HG03575 (cell line): ENCODE results near the gene TEX44.

Source experiments
- ATAC-seq: cut with Tn5 transposase; IDR thresholded peaks from one replicate; pipeline ENCODE4 v1.9.1; 2021; ENCODE audit not compliant: unreplicated experiment, insufficient number of reproducible peaks, low FRiP score; ENCODE audit errors: extremely low read depth

TEX44 gene

DNA sequence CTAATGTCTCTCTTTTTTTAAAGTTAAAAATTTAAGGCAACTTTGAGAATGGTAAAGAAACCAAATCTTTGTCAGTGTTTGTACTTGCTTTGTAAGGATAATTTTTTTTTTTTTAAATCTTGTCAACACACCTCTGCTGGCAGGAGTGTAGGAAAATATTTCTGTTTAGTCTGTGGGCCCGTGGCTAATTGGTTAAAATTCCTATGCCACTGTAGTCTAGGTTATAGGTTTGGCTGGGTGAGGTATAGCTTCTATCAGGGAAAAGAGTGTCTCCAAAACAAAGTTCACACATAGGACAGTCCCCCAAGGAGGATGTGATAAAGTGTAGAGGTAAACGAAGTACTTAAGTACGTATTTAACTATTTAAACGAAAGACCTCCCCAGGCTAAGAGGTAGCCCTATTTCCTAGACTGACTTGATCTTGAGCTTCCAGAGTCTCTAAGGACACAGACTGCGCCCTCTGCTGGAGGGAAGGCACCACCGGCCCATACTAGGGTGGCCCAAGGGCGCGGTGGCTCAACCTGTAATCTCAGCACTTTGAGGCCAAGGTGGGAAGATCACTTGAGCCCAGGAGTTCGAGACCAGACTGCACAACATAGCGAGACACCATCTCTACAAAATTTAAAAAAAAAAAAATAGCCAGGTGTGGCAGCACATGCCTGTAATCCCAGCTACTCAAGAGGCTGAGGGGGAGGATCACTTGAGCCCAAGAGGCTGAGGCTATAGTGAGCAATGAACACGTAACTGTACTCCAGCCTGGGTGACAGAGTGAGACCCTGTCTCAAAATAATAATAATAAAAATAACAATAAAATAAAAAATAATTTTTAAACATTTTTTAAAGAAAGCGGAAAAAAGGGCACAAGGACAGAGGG is 8.9 kb downstream of the TEX44 start:
- no peak for ATAC-seq

DNA sequence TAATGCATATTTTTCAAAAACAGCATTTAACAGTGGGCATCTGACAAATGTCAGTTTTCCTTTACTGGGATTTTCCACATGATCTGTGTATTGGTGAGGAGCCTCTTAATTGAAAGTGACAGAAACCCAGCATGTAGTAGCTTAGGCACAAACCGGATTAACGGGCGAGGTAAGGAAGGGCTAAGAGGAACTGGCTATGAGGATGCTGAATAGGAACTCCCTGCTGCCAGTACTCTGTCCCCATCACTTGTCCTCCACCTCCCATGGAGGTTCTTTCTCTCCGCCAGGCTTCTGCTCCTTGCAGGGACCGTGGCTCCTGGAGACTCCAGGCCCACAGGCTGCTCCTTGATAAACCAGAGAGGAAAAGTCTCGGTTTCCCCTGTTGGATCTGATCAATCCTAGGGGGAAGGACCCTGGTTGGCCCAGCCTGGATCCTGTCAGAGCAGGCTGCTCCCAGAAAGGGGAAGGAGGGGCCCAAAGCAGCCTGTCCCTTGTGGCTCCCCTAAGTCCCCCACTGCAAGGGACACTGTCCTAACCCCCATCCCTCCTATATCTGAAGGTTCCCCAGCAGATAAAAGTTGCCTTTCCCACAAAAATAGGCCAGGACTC is 10.3 kb downstream of the TEX44 start:
- no peak for ATAC-seq

DNA sequence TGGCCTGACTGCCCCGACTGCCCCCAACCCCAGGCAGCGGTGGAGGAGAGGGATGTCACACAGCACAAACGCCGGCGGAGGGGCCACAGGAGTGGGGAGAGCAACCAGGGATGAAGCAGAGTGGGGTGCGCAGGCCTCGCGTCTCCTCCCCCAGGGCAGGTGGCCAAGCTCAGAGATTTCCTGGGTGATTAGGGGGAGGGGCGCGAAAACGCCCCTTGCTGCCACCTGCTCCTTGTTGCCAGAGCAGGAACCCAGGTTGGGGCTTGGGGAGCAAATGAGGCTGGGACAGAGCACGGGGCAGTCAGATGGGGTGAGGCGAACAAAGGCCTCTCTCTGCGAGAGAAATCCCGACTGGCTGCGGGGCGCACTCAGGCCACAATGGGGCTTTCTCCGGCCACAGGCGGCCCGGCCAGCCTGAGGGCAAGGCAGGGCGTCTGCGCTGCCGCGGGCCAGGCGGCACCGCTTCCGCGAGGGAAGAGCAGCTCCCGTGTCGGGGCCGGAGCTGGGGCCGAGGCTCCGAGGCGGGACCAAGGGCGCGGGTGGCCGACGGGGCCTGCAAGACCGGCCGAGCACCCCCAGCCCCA is 11.5 kb downstream of the TEX44 start:
- ATAC-seq, result no peak

DNA sequence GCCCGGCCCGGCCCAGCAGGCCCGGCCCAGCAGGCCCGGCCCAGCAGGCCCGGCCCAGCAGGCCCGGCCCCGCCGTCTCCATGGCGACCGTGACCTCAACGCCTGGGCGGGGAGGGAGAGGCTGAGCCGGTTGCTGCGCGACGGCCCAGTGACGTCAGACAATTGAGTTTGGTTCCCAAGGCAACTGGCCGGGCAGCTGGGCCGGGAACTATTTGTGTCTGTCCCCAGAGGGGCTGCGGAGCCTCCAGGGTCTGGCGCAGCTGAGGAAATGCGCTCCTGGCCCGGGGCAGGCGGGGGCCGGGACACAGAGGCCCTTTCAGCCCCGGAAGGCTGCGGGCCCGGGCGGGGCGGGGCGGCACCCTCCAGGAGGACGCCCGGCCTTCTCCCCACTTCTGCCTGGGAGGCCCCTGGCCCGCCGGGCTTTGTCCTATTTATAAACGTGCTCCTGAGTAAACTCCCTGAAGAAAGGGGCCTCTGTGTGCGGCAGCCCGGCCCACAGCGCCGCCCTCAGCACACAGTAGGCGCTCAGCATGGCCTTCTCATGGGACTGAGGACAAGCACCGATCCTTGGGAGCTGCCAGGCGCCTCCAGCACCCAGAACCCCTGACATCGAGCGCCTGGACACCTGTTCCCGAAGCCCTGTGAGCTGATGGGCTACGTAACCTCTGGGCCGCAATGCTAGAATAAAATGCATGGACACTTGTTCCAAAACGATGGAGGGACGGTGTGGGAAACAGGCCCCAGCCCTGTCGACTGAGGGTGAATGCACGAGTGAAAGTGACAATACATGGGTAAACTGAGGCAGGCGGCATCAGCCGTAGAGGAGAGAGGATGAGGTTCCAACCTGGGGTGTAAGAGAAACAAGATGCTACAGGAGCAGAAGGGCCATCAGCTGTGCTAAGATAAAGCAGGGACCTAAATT is 12.3 kb downstream of the TEX44 start:
- no peak for ATAC-seq

DNA sequence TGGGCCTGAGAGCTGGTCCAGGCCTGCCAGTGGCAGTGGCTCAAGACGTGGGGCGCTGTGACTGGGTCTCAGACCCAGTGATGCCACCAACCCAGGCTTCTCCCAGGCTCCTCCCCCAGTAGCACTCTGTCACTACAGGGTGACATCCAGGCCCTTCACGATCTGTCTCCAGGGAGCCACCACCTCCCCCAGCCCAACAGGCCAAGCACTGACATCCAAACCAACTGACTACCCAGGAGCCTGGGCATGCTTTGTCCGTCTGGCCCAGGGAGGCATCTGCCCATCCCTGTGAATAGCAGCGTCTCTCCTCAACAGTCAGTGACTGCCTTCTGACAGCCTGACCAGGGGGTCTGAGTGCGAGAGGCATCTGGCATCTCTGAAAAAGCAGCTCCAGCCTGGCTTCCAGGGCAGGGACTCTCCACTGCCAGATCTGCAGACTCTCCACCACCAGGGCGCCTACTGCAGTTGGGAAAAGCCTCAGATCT is 13.0 kb downstream of the TEX44 start:
- no peak for ATAC-seq

DNA sequence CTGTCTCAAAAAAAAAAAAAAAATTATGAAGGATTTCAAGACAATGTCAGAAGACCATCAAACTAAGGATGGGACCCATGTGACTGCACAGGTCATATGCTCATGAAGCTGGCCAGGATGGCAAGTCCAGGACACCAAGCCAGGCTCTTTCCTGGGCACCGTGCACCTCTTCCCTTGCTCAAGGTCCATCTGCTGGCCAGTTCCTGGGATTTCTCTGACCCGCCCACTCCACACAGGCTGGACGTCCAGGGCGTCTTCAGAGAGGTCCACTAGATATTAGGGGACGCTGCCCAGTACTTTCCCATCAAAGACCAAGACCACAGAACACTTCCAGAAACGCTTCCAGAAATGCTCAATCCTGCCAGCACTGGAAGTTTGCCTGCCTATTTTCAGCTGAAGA is 14.3 kb downstream of the TEX44 start:
- no peak for ATAC-seq

DNA sequence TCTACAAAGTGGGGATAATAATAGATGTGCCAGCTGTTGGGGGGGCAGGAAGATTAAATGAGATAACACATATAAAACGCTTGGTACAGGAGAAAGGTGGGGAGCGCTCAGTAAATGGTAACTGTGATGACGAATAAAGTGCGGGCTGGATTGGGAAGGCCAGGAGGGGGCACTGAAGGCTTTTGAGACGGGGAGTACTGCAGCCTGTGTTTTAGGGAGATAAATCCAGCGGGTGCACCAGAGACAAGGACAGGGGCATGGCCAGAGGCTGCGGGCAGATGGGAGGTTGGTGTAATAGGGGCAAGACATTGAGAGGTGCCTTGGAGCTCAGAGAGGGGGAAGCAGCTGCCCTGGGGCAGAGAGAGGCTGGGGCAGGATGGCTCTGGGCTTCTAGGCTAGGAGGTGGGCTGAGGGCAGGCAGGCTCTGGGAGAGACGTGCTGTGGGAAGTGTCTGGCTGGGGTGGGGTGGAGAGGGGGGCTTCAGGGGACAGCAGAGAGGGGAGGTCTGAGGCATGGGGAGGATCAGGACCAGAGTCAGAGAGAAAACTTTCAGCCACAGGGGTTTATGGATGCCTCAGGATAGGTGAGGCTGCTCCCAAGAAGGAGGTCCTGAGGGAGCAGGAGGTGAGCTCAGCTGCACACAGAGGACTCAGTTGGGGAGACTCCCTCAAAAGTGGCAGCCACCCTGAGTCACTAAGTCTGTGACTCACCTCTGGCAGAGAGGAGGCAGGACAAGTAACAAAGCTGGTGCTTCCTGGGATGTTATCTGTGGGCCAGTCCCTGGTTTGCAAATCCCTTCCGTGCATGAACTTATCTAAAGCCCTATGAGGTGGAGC is 18.8 kb downstream of the TEX44 start:
- no peak for ATAC-seq

DNA sequence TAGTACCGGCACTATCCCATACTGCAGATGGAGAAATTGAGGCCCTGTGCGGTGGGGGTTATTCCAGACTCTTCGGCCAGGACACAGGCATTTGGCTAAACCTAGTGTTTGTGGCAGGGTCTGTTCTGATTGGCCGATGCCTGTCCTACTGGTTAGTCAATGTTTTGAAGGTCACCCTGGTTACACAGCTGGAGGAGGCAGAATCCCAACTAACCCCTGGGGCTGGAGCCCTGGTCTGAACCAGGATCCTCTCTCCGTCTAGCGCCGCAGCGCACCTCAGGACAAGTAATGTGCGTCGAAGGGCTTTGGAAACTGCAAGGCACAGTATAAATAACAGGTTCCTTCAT is 19.4 kb downstream of the TEX44 start:
- no peak for ATAC-seq

DNA sequence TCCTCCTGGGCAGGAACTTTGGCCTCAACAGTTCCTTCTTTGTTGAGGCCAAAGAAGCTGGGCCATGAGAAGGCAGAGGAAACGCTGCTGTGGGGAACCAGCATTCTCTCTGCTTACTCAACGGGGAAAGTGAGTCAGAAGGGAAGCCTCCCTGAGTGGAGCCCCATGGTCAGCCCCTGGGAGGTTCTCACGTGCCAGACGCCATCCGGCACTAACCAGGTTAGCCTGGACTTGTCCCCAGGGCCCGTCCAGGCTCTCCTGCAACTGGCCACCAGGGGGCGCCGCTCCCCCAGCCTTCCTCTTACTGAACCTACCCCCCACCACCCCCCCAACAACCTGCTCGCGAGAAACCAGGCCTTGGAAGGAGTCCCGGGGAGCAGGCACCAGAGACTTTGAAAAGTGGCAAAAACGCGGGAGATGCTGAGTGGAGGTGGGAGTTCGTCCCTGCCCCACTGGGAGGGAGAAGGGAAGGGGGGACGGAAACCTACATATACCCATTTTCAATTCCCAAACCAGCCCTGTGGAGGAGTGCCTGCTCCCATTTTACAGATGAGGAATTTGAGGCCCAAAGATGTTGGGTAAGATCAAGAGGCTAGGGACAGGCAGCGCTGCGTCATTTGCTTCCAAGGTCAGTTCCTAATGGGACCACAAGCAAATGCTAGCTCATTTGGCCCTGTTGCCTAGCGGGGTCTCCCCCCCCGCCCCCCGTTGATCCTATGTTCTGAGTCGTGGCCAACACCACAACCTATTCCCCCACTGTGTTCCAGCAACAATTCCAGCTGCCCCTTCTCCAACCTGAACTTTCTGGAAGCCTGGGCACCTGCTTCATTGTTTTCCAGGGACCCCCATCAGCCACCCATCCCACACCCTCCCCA is 20.0 kb downstream of the TEX44 start:
- peak; percentile 22 for ATAC-seq

DNA sequence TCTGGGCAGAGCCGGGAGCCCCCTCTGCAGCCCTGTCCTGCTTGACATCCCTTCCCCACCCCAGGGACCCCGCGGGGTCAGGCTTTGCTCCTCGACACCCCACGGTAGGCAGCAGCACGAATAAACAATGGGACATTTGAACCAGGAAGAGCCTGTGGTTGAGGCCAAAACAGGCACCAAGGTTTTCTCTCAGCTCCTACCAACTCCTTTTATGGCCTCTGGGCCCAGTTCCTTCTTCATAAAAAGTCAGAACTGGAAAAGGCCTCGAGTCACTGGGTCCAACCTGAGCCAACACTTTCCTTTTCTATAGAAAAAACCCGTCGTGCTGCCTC is 20.6 kb downstream of the TEX44 start:
- ATAC-seq, result peak; percentile 0

DNA sequence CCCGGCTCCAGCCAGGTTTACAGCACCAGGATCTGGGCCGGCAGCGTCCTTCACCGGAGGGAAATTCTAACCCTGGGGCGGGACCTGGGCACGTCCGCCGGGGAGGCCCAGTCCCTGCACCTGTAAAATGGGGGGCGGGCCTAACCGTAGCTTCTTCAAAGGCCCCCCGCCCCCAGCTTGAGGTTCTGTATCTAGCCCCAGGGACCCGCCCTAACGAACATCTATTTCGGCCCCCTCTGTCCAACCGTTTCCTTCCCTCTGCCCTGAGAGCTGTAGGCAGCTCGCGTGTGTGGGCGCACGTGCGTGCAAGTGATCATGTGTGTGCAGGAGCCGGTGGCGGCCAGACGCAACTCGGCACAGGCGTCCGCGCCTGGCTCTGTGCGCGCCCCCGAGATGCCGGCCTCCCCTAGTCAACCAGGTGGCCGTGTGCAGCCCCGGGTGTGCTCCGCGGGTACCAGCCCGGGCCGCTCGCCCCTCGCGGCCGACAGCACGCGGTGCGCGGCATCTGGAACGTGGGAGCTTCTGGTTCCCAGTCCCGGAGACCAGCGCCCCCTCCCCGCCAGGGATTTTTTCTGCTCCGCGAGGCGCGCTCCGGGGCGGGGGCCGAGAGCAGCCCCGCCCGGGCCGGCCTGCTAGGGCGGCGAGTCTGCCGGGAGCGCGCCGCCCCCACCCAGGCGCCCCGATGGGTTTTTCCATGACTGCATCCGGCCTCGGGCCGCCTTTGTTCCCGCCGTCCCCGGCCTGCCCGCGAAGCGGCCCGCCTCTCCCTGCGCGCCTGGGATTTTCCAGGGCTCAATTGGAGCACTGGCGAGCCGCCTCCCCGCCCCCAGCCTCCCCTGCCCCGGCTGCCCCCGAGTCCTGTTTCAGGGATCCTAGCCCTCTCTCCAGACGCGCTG is 21.2 kb downstream of the TEX44 start:
- ATAC-seq, result peak; percentile 31

DNA sequence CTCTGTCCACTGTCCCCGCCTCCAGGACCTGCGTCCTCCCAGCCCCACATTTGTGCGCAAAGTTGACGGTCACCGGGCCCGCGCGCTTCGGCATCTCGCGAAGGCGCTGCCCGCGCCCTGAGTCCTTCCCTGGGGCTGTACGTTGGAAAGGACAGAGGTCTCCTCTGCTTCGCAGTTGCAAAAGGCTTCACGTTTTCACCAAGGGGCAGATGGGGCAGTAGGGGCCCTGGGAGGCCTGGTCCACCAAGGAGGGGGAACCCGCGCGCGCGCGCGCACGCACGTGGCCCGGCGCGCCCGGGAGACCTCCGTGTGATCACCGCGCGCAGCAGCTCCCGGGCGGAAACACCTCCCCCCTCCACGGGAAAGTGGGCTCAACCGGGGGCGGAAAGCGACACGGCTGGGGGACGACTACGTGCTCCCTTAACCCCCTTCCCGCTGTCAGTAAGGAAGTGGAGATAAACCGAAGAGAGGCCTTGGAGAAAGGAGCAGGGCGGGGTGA is 21.9 kb downstream of the TEX44 start:
- no peak for ATAC-seq

DNA sequence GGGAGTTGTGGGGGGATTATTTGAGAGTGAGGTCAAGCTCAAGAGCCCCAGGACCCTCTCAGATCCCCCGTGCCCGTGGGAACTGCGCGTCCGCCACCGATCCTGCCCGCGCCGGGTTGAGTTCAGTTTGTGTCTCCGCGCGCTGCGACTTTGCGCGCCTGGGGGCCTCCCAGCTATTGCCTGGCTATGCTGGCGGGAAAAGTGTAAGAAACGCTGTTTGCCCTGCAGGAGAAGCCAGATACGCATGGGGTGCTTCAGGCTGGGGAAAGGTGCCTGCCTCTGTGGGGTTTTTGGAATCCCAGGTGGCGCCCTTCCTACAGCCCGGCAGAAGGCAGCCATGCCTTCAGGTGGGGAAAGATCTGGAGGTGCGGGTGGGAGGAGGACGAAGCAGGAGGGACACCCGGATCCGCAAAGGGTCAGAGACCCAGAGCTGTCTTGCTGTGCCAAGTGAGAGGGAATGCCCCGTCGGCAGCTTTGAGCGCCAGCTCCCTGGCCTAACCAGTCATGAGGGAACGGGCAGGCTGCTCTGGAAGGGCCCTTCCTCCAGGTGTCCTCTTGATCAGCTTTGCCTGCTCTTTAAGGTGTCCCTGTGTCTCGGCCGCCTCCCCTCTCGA is 22.5 kb downstream of the TEX44 start:
- ATAC-seq, result no peak

DNA sequence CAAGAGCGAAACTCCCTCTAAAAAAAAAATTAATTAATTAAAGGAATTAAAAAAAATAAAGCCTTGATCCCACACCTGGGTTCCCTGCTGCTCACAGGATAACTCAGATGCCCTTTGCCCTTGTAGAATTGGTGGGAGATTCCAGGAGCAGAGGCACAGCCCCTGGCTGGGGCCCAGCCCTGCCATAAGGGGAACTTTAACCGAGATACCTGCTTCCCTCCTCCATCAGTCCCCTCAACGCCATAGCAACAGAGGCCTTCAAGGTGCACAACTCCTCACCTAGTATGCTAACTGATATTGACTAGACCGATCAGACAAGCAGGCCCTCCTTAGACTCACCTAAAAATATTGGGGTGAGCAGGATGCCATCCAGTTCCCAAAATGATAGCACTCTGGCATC is 23.6 kb downstream of the TEX44 start:
- no peak for ATAC-seq

DNA sequence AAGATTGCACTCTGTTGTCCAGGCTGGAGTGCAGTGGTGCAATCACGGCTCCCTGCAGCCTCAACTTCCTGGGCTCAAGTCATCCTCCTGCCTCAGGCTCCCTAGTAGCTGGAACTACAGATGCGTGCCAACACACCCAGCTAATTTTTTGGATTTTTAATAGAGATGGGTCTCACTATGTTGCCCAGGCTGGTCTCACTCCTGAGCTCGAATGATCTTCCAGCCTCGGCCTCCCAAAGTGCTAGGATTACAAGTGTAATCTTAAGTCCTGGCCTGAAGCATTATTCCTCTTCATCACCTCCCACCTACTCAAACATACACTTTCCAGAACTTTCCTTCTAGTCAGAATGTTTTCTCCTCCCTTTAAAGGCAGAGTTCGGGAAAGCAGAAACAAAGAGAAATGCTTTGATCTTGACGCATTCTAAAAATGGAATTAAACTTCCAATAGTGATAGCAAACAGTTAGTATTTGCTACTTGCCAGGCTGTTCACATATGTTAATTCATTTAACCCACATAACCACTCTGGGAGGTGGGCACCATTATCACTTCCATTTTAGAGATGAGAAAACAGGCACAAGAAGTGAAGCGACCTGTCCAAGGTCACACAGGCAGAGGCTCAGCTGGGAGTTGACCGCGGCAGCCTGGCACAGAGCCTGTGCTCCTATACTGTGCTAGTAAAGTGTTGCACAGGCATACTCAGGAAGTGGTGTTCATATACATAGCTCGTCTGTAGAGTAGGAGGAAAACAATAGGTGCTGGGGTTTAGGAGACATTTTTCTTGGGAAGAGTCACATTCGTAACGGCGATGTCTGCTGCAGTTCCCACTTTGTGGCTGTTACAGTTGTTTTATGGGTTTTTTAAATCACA is 24.6 kb downstream of the TEX44 start:
- ATAC-seq, result no peak
